GM19468 (cell line): ENCODE data around the gene NAGS.
A peak's percentile ranks its signal among the peaks of the same experiment; 100 is the strongest.
"Not testable (repeated sequence)": the region's sequence is repeated elsewhere in the genome, so short reads cannot be mapped to it uniquely, and the experiment has no call there.

Experiments
- ATAC-seq: cut with Tn5 transposase; IDR thresholded peaks from one replicate; pipeline ENCODE4 v1.9.1; 2021; ENCODE audit warnings: mild to moderate bottlenecking, moderate library complexity, moderate number of reproducible peaks; ENCODE audit not compliant: unreplicated experiment; ENCODE audit errors: extremely low read depth

Gene NAGS

GRCh38 chr17:44006272-44006597, 1.8 kb downstream of the NAGS start:
- ATAC-seq, result no peak

- ATAC-seq, result no peak
These were observed 2.4 kb downstream of the NAGS start for GRCh38 chr17:44006598-44007345.

- ATAC-seq, result no peak
These were observed 3.2 kb downstream of the NAGS start for GRCh38 chr17:44007346-44008204.

GRCh38 chr17:44008205-44008909, 3.9 kb downstream of the NAGS start:
- ATAC-seq, result no peak

- ATAC-seq, result no peak
These were observed 6.7 kb downstream of the NAGS start for GRCh38 chr17:44010966-44011647.

GRCh38 chr17:44011876-44012275, 7.5 kb downstream of the NAGS start:
- no peak for ATAC-seq

- no peak for ATAC-seq
These were observed 8.0 kb downstream of the NAGS start for GRCh38 chr17:44012391-44012790.

GRCh38 chr17:44012874-44013273, 8.5 kb downstream of the NAGS start:
- ATAC-seq, result no peak

GRCh38 chr17:44014133-44014436, 9.7 kb downstream of the NAGS start:
- ATAC-seq, result no peak

- ATAC-seq, result peak; percentile 82
These were observed 10.2 kb downstream of the NAGS start, which contains the start of gene TMEM101 for GRCh38 chr17:44014437-44015172. TMEM101 (minus strand) TSS chr17:44014963; CDS start chr17:44014952, 11 bp downstream.

GRCh38 chr17:44021227-44021626, 16.8 kb downstream of the NAGS start:
- ATAC-seq, result not testable (repeated sequence)

GRCh38 chr17:44022246-44022645, 17.8 kb downstream of the NAGS start:
- no peak for ATAC-seq

GRCh38 chr17:44023545-44024270, 19.3 kb downstream of the NAGS start:
- no peak for ATAC-seq

GRCh38 chr17:44024271-44024663, 19.8 kb downstream of the NAGS start:
- ATAC-seq, result no peak

- no peak for ATAC-seq
These were observed 20.4 kb downstream of the NAGS start for GRCh38 chr17:44024853-44025252.

GRCh38 chr17:44029736-44030135, 25.3 kb downstream of the NAGS start:
- no peak for ATAC-seq

- ATAC-seq, result no peak
These were observed 26.1 kb downstream of the NAGS start for GRCh38 chr17:44030482-44030881.

GRCh38 chr17:44033861-44034408, 29.5 kb downstream of the NAGS start:
- no peak for ATAC-seq

- ATAC-seq, result not testable (repeated sequence)
These were observed 30.3 kb downstream of the NAGS start for GRCh38 chr17:44034688-44035087.
